HCT116 (cell line): ENCODE results near the gene DNASE2. TPM values are rescaled to one million over a fixed set of nuclear protein-coding genes. Genes with fewer than 3 reads are reported as not detected.

ENCODE experiments used
- ATAC-seq: fragments of 200-7000 bp; cut with Tn5 transposase; 2 replicates; pipeline ENCODE4 v1.9.1; 2020; ENCODE audit warnings: mild to moderate bottlenecking, moderate library complexity
- BruUV-seq: library from RNA; stranded (reverse); fragments of 400-500 nt; replicated peaks from 2 replicates; lab custom pipeline; 2021; lab: Mats Ljungman, UMichigan
- CTCF ChIA-PET: fragments of 300-600 bp; sonication (Branson Sonifier 250); formaldehyde crosslinking; loops from one replicate; lab custom pipeline; 2021; ENCODE audit warnings: antibody characterized with exemption; lab: Charles Lee
- POLR2A ChIA-PET: fragments of 300-600, 350-600 bp; sonication (Branson Sonifier 250); formaldehyde crosslinking; loops from one replicate; lab custom pipeline; 2021; ENCODE audit warnings: antibody characterized with exemption; lab: Charles Lee
- RAD21 ChIA-PET, 2 experiments: fragments of 300-600 bp; sonication (Branson Sonifier 250); formaldehyde crosslinking; loops; one replicate each; lab custom pipeline; 2023; ENCODE audit warnings: low total read pairs in 2 of 2; ENCODE audit not compliant: uncharacterized antibody in 2 of 2, unreplicated experiment in 2 of 2, low non-redundant PET in 1 of 2; lab: Charles Lee
- DNase-seq: peaks from one replicate; pipeline ENCODE4 v3.0.0-alpha.2; 2010; ENCODE audit warnings: low read depth, low spot score
- H2AFZ ChIP-seq: fragments of 200-600 bp; shearing (Covaris generic), sonication (generic); 2 replicates; pipeline ENCODE4 v1.6.1; 2017; ENCODE audit warnings: low read depth, mixed run types, mixed read lengths, antibody characterized with exemption, low read length; ENCODE audit not compliant: poor library complexity, severe bottlenecking
- H3K27ac ChIP-seq: 2 replicates; pipeline ENCODE4 v1.5.1; 2012; ENCODE audit warnings: low read depth, low read length
- H3K27me3 ChIP-seq: fragments of 200-600 bp; sonication (generic); 2 replicates; pipeline ENCODE4 v1.6.1; 2016; ENCODE audit warnings: mixed run types, low read length, mixed read lengths; ENCODE audit not compliant: insufficient read depth
- H3K36me3 ChIP-seq, 2 experiments: fragments of 200-500 bp in 1 of 2; fragments of 200-600 bp in 1 of 2; sonication (Bioruptor generic) in 1 of 2; sonication (generic) in 1 of 2; 2 replicates each; pipeline versions ENCODE4 v1.5.1 to v1.6.1; 2014 to 2016; ENCODE audit warnings: low read length in 2 of 2, inconsistent platforms in 1 of 2, mixed read lengths in 1 of 2, mixed run types in 1 of 2; ENCODE audit not compliant: insufficient read depth in 2 of 2, control insufficient read depth in 1 of 2
- H3K4me1 ChIP-seq, 2 experiments: fragments of 200-600 bp in 1 of 2; sonication (generic) in 1 of 2; 2 replicates each; pipeline versions ENCODE4 v1.5.1 to v1.6.1; 2012 to 2017; ENCODE audit warnings: low read length in 2 of 2, inconsistent platforms in 1 of 2, mild to moderate bottlenecking in 1 of 2, mixed read lengths in 1 of 2, mixed run types in 1 of 2, moderate library complexity in 1 of 2; ENCODE audit not compliant: insufficient read depth in 2 of 2, control insufficient read depth in 1 of 2
- H3K4me2 ChIP-seq: fragments of 200-600 bp; sonication (generic); 2 replicates; pipeline ENCODE4 v1.6.1; 2017; ENCODE audit warnings: mixed run types, low read length, mixed read lengths
- H3K4me3 ChIP-seq, 2 experiments: fragments of 200-600 bp in 1 of 2; sonication (generic) in 1 of 2; replicated peaks in 1 of 2; 2 replicates each; pipeline ENCODE4 v1.5.1; 2011 to 2016; ENCODE audit warnings: low read length in 2 of 2, control low read depth in 1 of 2, low read depth in 1 of 2, mild to moderate bottlenecking in 1 of 2, mixed read lengths in 1 of 2, mixed run types in 1 of 2
- H3K79me2 ChIP-seq: fragments of 200-600 bp; sonication (generic); 2 replicates; pipeline ENCODE4 v1.6.1; 2017; ENCODE audit warnings: mild to moderate bottlenecking, mixed run types, low read length, moderate library complexity, mixed read lengths; ENCODE audit not compliant: insufficient read depth
- H3K9ac ChIP-seq: fragments of 200-600 bp; sonication (generic); 2 replicates; pipeline ENCODE4 v1.6.1; 2016; ENCODE audit warnings: low read length, mixed read lengths
- H3K9me2 ChIP-seq: fragments of 200-600 bp; sonication (generic), shearing (Covaris generic); 2 replicates; pipeline ENCODE4 v1.6.1; 2017; ENCODE audit warnings: mixed run types, mild to moderate bottlenecking, moderate library complexity; ENCODE audit not compliant: insufficient read depth
- H3K9me3 ChIP-seq, 2 experiments: fragments of 200-500 bp in 1 of 2; fragments of 200-600 bp in 1 of 2; sonication (Bioruptor generic) in 1 of 2; sonication (generic) in 1 of 2; 2 replicates each; pipeline ENCODE4 v1.6.1; 2014 to 2017; ENCODE audit warnings: low read length in 2 of 2, mixed read lengths in 2 of 2, inconsistent platforms in 1 of 2, low read depth in 1 of 2, mild to moderate bottlenecking in 1 of 2, mixed run types in 1 of 2, moderate library complexity in 1 of 2; ENCODE audit not compliant: control insufficient read depth in 1 of 2, insufficient read depth in 1 of 2
- H4K20me1 ChIP-seq: fragments of 200-600 bp; sonication (generic), shearing (Covaris generic); 2 replicates; pipeline ENCODE4 v1.6.1; 2017; ENCODE audit warnings: mixed run types, mild to moderate bottlenecking, moderate library complexity; ENCODE audit not compliant: insufficient read depth
- EGR1 ChIP-seq: IDR thresholded peaks from 2 replicates; pipeline ENCODE4 v1.6.1; 2012; ENCODE audit warnings: low read depth
- ELF1 ChIP-seq: IDR thresholded peaks from 2 replicates; pipeline ENCODE4 v1.6.1; 2012; ENCODE audit warnings: low read depth, borderline replicate concordance
- SP1 ChIP-seq: IDR thresholded peaks from 2 replicates; pipeline ENCODE4 v1.6.1; 2012; ENCODE audit warnings: low read depth
- TCF7L2 ChIP-seq: IDR thresholded peaks from 2 replicates; pipeline ENCODE4 v1.7.0; 2011; ENCODE audit warnings: borderline replicate concordance, inconsistent platforms; ENCODE audit not compliant: insufficient read depth, insufficient read length; ENCODE audit errors: extremely low read depth
- ZBTB33 ChIP-seq: IDR thresholded peaks from 2 replicates; pipeline ENCODE4 v1.6.1; 2011; ENCODE audit warnings: mild to moderate bottlenecking, low read length, moderate library complexity; ENCODE audit not compliant: insufficient replicate concordance; ENCODE audit errors: extremely low read depth
- intact Hi-C: fragments of 100-400 bp; cut with micrococcal nuclease; formaldehyde crosslinking; loops from 2 replicates; pipeline ENCODE4 v1.10.0; 2022
- total RNA-seq: library from RNA; stranded (reverse); gene quantifications from one replicate; pipeline ENCODE4 v1.2.1, GENCODE V29; 2021; ENCODE audit not compliant: unreplicated experiment

Gene DNASE2
- total RNA-seq, 1 experiment from 2014 or later: 36.6 TPM

DNA sequence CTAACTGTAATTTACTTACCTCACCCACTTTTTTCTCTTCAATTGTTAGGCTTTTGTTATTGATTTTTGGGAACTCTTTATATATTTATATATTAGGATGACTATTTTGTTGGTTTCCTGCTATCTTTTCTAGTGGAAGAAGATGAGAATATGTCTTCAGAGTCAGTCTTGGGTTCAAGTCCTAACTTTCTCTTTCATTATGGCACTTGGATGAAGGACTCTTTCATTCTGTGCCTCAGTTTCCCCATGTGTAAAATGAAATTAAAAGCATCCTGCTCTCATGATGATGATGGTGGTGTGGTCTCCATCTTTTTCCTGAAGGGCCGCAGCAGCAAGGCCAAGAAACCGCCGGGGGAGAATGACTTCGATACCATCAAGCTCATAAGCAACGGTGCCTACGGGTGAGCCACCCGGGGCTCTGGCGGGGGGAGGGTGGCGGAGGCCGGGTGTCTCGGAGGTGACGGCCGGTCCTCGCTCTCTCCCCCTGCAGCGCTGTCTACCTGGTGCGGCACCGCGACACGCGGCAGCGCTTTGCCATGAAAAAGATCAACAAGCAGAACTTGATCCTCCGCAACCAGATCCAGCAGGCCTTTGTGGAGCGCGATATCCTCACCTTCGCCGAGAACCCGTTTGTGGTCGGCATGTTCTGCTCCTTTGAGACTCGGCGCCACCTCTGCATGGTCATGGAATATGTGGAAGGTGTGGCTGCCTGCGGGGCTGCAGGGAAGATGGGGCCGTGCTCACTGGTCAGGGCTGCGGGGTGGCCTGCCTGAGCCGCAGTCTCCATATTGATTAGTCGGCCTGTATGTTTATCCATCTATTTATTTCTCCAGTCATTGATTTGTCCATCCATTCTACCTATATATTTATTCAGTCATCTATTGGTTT, 23.0 kb downstream of the DNASE2 start:
- intact Hi-C loops: no loop called here
- H3K27me3 ChIP-seq: no peaks in the 10 kb centered on the region
- peaks cover 12 to 13% of the 10 kb centered on the region in 2 experiments; a peak in 3 of 4 replicates for H3K36me3 ChIP-seq
- no peaks in the 10 kb centered on the region for H3K9me2 ChIP-seq
- H4K20me1 ChIP-seq: no peaks in the 10 kb centered on the region
- no peaks in the 10 kb centered on the region for H3K4me1 ChIP-seq
- H2AFZ ChIP-seq: no peak overlapping the region
- TF ChIP-seq TCF7L2: no peak
- no peak for TF ChIP-seq ZBTB33
- no peak for TF ChIP-seq EGR1
- no peak for TF ChIP-seq ELF1
- TF ChIP-seq SP1: no peak
- no TSS peak for BruUV-seq
- CTCF ChIA-PET: no interaction called here
- RAD21 ChIA-PET: no interaction called here
- no peak overlapping the region for H3K4me3 ChIP-seq
- no peak for ATAC-seq
- H3K9ac ChIP-seq: no peak overlapping the region
- POLR2A ChIA-PET: interaction anchor here (0.6 kb wide), 1 partner anchor 307 kb away, joined by 3 read pairs; no protein-coding TSS in a partner anchor
- no peaks in the 10 kb centered on the region for H3K79me2 ChIP-seq
- no peak overlapping the region for H3K27ac ChIP-seq
- no peak overlapping the region for H3K4me2 ChIP-seq
- no peak for DNase-seq
- H3K9me3 ChIP-seq: no peaks in the 10 kb centered on the region
